ENCODE measurements around the gene PROSER3. TPM values are rescaled to one million over a fixed set of nuclear protein-coding genes. Genes with fewer than 3 reads are reported as not detected.

The PROSER3 gene
- total and polyA plus RNA-seq, 2 of the 4 experiments (the other 2 are of a cell fraction), result 5.4 to 21.8 TPM

DNA sequence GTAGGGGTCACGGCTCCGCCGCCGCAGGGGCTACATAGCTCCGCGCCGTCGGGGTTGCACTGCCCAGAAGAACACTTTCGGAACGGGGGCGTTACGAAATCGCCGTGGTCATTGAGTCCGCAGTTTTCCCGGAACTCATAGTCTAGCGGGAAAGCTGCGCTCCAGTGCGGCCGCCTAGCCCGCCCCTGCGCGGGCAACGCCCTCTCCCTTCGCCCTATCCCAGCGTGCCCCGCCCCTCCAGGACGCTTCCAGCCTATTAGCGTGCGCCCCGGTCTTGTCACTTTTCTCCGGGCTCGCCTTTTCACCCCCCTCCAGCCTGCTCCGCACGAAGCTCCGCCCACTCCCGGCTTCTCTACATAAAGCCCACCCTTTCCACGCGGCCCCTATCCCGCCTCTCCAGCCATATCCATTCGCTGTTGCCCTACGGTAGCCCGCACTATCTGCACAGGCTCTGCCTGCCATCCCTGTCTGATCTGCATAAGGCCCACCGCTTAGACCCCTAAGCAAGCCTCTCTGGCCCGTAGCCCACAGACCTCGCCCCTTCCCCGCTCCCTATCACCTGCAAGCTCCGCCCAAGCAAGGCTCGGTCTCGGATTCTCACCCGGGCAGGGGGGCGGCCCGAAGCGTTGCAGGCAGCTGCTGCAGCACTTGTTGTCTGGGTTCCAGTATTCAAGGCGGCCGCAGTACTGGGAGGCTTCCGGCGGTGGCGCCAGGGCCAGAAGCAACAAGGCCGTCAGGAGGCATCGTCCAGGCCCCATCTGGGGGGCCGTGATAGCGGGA is 17.4 kb upstream of the PROSER3 start:
- Histone ChIP-seq H3K9me1 (ENCODE audit: insufficient read depth, low read length) (peaks cover 5% of the 10 kb centered on the region; the same call in 1 of the 2 replicates), H3K4me1 (ENCODE audit: control insufficient read depth, insufficient read depth, low read length) (0 out of 2 replicates have a peak, but pooled peaks cover 3% of the 10 kb centered on the region), H3K4me3 (ENCODE audit: insufficient read depth, low read depth, low read length) (peak overlapping the region; percentile 61), H4K91ac (ENCODE audit: insufficient read depth, low read depth, low read length) (no peak overlapping the region; the same call in 1 of the 2 replicates), H3K9ac (ENCODE audit: low read depth, low read length) (peak overlapping the region; percentile 67), H3K4ac (ENCODE audit: low read depth, low read length) (peak overlapping the region; percentile 23), H3K4me2 (ENCODE audit: low read depth, low read length) (peak overlapping the region; percentile 98), H3K27ac (ENCODE audit: insufficient read depth, low read length) (peak overlapping the region; percentile 66), H3K56ac (ENCODE audit: extremely low read depth, insufficient read depth, low read length) (no peak overlapping the region), H3K23ac (ENCODE audit: low read depth, low read length) (no peak overlapping the region), H2BK5ac (ENCODE audit: low read depth, low read length, poor library complexity, severe bottlenecking) (peak overlapping the region; percentile 45), H2AK9ac (replicated peaks; ENCODE audit: low read depth, low read length, poor library complexity) (peak overlapping the region; percentile 63), H2BK15ac (ENCODE audit: low read depth, low read length) (no peak overlapping the region), H2BK20ac (ENCODE audit: low read depth, low read length) (no peak overlapping the region), H2AK5ac (ENCODE audit: low read depth, low read length) (no peak overlapping the region), H2AFZ (replicated peaks; ENCODE audit: low read length, poor library complexity) (peak overlapping the region; percentile 93), H3K18ac (ENCODE audit: low read depth, low read length) (no peak overlapping the region), H3K36me3 (ENCODE audit: control insufficient read depth, insufficient read depth, low read length) (peaks cover 28% of the 10 kb centered on the region), H3K14ac (replicated peaks; ENCODE audit: low read depth, low read length) (peak overlapping the region; percentile 39; the same call in 1 of the 2 replicates), H4K5ac (ENCODE audit: low read depth, low read length) (no peak overlapping the region), H2BK120ac (ENCODE audit: low read depth, low read length) (no peak overlapping the region), H4K8ac (ENCODE audit: low read depth in 2 of 2, low read length in 2 of 2) (peak overlapping the region; percentile 72 to 86; a peak in 2 of 4 replicates), H3K9me3 (ENCODE audit: control insufficient read depth, insufficient read depth, low read length) (no peaks in the 10 kb centered on the region), H3K79me1 (ENCODE audit: low read depth in 1 of 2, low read length in 2 of 2) (peaks cover 0 to 12% of the 10 kb centered on the region in 2 experiments; a peak in 2 of 4 replicates), H3K27me3 (ENCODE audit: control insufficient read depth, insufficient read depth, low read length) (no peaks in the 10 kb centered on the region), H4K20me1 (ENCODE audit: insufficient read depth, low read length) (no peaks in the 10 kb centered on the region; the same call in 1 of the 2 replicates)
- POLR2A ChIA-PET (ENCODE audit: unreplicated experiment), result interaction anchor here (0.9 kb wide), 1 partner anchor 17 kb away, joined by 3 read pairs; no protein-coding TSS in a partner anchor
- dilution Hi-C loops (cut with HindIII; ENCODE audit: low sequenced_read_pairs, unreplicated experiment) (no loop called here), intact Hi-C loops (cut with micrococcal nuclease) (no loop called here), in situ Hi-C loops (cut with MboI; ENCODE audit: low sequenced_read_pairs) (no loop called here)
- BruUV-seq (replicated peaks), result no TSS peak
- peak; percentile 93 for DNase-seq
- CTCF ChIA-PET, result interaction anchor here (1.2 kb wide), 1 partner anchor 10 kb away, joined by 5 read pairs; no protein-coding TSS in a partner anchor
- peak; percentile 85 for ATAC-seq (ENCODE audit: low read depth)
- 1% methylated on average over 20 of the region's 63 CpGs; no CpG with 5 or more reads in 1 of the 2 experiments for WGBS, 2 experiments (ENCODE audit: extremely low coverage in 2 of 2, insufficient read length in 1 of 2)
- TF ChIP-seq MAFK (IDR thresholded peaks at IDR 0.05; ENCODE audit: low read depth, low read length) (no peak), SMC3 (IDR thresholded peaks at IDR 0.05; ENCODE audit: low read depth, low read length) (no peak), RAD21 (IDR thresholded peaks at IDR 0.05; ENCODE audit: low read length) (0 out of 2 replicates have a peak, but pooled peaks have one; percentile 2), RCOR1 (IDR thresholded peaks at IDR 0.05; ENCODE audit: insufficient replicate concordance, low read length) (peak; percentile 16), CHD1 (IDR thresholded peaks at IDR 0.05; ENCODE audit: low read depth, low read length) (no peak), CTCF (conservative IDR thresholded peaks at IDR 0.05; ENCODE audit: low read depth, low read length) (0 out of 2 replicates have a peak, but pooled peaks have one; percentile 24), CEBPB (IDR thresholded peaks at IDR 0.05; ENCODE audit: low read depth, low read length) (peak; percentile 91), MAZ (IDR thresholded peaks at IDR 0.05; ENCODE audit: borderline replicate concordance, low read depth, low read length) (peak; percentile 73; the same call in 1 of the 2 replicates), POLR2A (IDR thresholded peaks at IDR 0.05; ENCODE audit: low read depth, low read length) (no peak), BHLHE40 (IDR thresholded peaks at IDR 0.05; ENCODE audit: low read depth, low read length) (no peak), MXI1 (IDR thresholded peaks at IDR 0.05; ENCODE audit: borderline replicate concordance, low read depth, low read length) (peak; percentile 82), RFX5 (IDR thresholded peaks at IDR 0.05; ENCODE audit: low read depth, low read length) (no peak)
- TF ChIP-seq, protein P1, sequence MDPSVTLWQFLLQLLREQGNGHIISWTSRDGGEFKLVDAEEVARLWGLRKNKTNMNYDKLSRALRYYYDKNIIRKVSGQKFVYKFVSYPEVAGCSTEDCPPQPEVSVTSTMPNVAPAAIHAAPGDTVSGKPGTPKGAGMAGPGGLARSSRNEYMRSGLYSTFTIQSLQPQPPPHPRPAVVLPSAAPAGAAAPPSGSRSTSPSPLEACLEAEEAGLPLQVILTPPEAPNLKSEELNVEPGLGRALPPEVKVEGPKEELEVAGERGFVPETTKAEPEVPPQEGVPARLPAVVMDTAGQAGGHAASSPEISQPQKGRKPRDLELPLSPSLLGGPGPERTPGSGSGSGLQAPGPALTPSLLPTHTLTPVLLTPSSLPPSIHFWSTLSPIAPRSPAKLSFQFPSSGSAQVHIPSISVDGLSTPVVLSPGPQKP (IDR thresholded peaks at IDR 0.05; ENCODE audit: borderline replicate concordance, low read depth, low read length), result no peak

All from IMR-90 (cell line).